GM19043 (cell line): Measurements from ENCODE around the gene DLG2.

Experiments used
- ATAC-seq: cut with Tn5 transposase; IDR thresholded peaks from one replicate; pipeline ENCODE4 v1.9.1; 2021; ENCODE audit warnings: low read depth; ENCODE audit not compliant: unreplicated experiment

DLG2 gene

GRCh38 chr11:84019571-84020194 lies 1607.5 kb downstream of the DLG2 start:
- no peak for ATAC-seq

- no peak for ATAC-seq
Observed at GRCh38 chr11:84014539-84014938, 1612.6 kb downstream of the DLG2 start.

- ATAC-seq, result no peak
Observed at GRCh38 chr11:84012171-84012826, 1614.8 kb downstream of the DLG2 start.

- no peak for ATAC-seq
Observed at GRCh38 chr11:84003181-84003580, 1624.0 kb downstream of the DLG2 start.

- no peak for ATAC-seq
Observed at GRCh38 chr11:83998921-83999320, 1628.2 kb downstream of the DLG2 start.

GRCh38 chr11:83990160-83990733 lies 1636.9 kb downstream of the DLG2 start:
- ATAC-seq, result no peak

GRCh38 chr11:83982825-83983224 lies 1644.3 kb downstream of the DLG2 start:
- no peak for ATAC-seq

GRCh38 chr11:83979593-83979992 lies 1647.6 kb downstream of the DLG2 start:
- ATAC-seq, result no peak

GRCh38 chr11:83978942-83979341 lies 1648.2 kb downstream of the DLG2 start:
- ATAC-seq, result no peak

GRCh38 chr11:83976086-83976485 lies 1651.1 kb downstream of the DLG2 start:
- ATAC-seq, result no peak

- no peak for ATAC-seq
Observed at GRCh38 chr11:83972536-83972935, 1654.6 kb downstream of the DLG2 start.

GRCh38 chr11:83971063-83971462 lies 1656.1 kb downstream of the DLG2 start:
- peak; percentile 34 for ATAC-seq

- peak; percentile 81 for ATAC-seq
Observed at GRCh38 chr11:83970061-83970671, 1657.0 kb downstream of the DLG2 start.

- no peak for ATAC-seq
Observed at GRCh38 chr11:83957038-83957900, 1669.9 kb downstream of the DLG2 start.

- ATAC-seq, result no peak
Observed at GRCh38 chr11:83956119-83956697, 1670.9 kb downstream of the DLG2 start.

- ATAC-seq, result no peak
Observed at GRCh38 chr11:83954780-83955179, 1672.4 kb downstream of the DLG2 start.

- ATAC-seq, result no peak
Observed at GRCh38 chr11:83951521-83951920, 1675.6 kb downstream of the DLG2 start.

- no peak for ATAC-seq
Observed at GRCh38 chr11:83948200-83948599, 1678.9 kb downstream of the DLG2 start.

- ATAC-seq, result no peak
Observed at GRCh38 chr11:83945976-83946375, 1681.2 kb downstream of the DLG2 start.

- ATAC-seq, result no peak
Observed at GRCh38 chr11:83941050-83941449, 1686.1 kb downstream of the DLG2 start.
